Measurements from ENCODE around the gene SETD1A.

DNA sequence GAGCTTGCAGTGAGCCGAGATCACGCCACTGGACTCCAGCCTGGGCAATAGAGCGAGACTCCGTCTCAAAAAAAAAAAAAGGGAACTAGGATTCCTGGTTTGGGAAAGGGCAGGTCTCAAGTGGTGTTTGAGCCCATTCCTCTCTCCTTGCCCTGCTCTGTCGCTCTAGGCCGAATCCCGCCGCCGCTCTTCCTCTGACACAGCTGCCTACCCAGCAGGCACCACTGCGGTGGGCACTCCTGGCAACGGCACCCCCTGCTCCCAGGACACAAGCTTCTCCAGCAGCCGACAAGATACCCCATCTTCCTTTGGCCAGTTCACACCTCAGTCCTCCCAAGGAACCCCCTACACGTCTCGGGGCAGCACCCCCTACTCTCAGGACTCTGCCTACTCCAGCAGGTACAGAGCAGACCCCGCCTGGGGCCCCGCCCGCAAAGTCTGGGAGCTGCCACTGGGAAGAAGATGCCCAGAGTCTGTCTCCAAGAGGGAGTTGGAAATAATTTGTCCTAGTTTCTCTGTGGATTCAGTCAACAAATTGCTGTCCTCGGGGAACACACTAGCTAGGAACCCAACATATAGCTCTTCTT lies 6.5 kb downstream of the SETD1A start:
- TF ChIP-seq POLR2A (IDR thresholded peaks at IDR 0.05; ENCODE audit: low read length), result no peak
- no peak for TF ChIP-seq GATA1 (IDR thresholded peaks at IDR 0.05; ENCODE audit: low read depth, low read length)
